HG03439 (cell line): ENCODE measurements around the gene CSRP2.

Experiments
- ATAC-seq: cut with Tn5 transposase; IDR thresholded peaks from one replicate; pipeline ENCODE4 v1.9.1; 2021; ENCODE audit warnings: mild to moderate bottlenecking, moderate library complexity; ENCODE audit not compliant: unreplicated experiment

The CSRP2 gene

GRCh38 chr12:76878899-76879709, at the start of gene CSRP2:
Gene CSRP2 (minus strand): TSS chr12:76879019. CDS start chr12:76866260, 12,759 bp downstream.
- peak; percentile 86 for ATAC-seq

GRCh38 chr12:76927170-76927784, 48.5 kb upstream of the CSRP2 start:
- ATAC-seq = no peak

GRCh38 chr12:76925135-76925534, 46.3 kb upstream of the CSRP2 start:
- no peak for ATAC-seq

GRCh38 chr12:76922866-76923265, 44.0 kb upstream of the CSRP2 start:
- no peak for ATAC-seq

- no peak for ATAC-seq
These were observed 43.3 kb upstream of the CSRP2 start for GRCh38 chr12:76921891-76922664.

GRCh38 chr12:76921100-76921471, 42.3 kb upstream of the CSRP2 start:
- ATAC-seq = no peak

GRCh38 chr12:76920172-76921099, 41.6 kb upstream of the CSRP2 start:
- peak; percentile 57 for ATAC-seq

GRCh38 chr12:76919383-76920171, 40.8 kb upstream of the CSRP2 start:
- no peak for ATAC-seq

GRCh38 chr12:76916170-76916540, 37.3 kb upstream of the CSRP2 start:
- ATAC-seq = no peak

- ATAC-seq = no peak
These were observed 36.7 kb upstream of the CSRP2 start for GRCh38 chr12:76915361-76916169.

- ATAC-seq = no peak
These were observed 35.5 kb upstream of the CSRP2 start for GRCh38 chr12:76914102-76914859.

GRCh38 chr12:76909290-76909689, 30.5 kb upstream of the CSRP2 start:
- ATAC-seq = no peak

- ATAC-seq = no peak
These were observed 29.6 kb upstream of the CSRP2 start for GRCh38 chr12:76908303-76909017.

- ATAC-seq = no peak
These were observed 23.0 kb upstream of the CSRP2 start for GRCh38 chr12:76901628-76902380.

GRCh38 chr12:76899522-76899921, 20.7 kb upstream of the CSRP2 start:
- ATAC-seq = no peak

GRCh38 chr12:76898442-76898841, 19.6 kb upstream of the CSRP2 start:
- ATAC-seq = no peak

- ATAC-seq = no peak
These were observed 17.5 kb upstream of the CSRP2 start for GRCh38 chr12:76896274-76896673.
